Activated T-helper 1 cell treated with anti-CD3 and anti-CD28 coated beads, Interleukin-2, amount 50 U/mL, for 16 hours (primary cell): ENCODE data around the gene CD3G.

Experiments
- DNase-seq, 2 donors: peaks; one replicate each; pipeline ENCODE4 v3.0.0-alpha.2; 2020; ENCODE audit warnings: low read depth in 1 of 2, low spot score in 1 of 2

CD3G gene

GRCh38 chr11:118322721-118323120 is 21.4 kb upstream of the CD3G start:
- DNase-seq, result no peak

GRCh38 chr11:118325283-118325682 is 18.9 kb upstream of the CD3G start:
- DNase-seq, result no peak

- DNase-seq, result no peak
Observed at GRCh38 chr11:118328745-118329144, 15.4 kb upstream of the CD3G start.

- no peak for DNase-seq
Observed at GRCh38 chr11:118334745-118335144, 9.4 kb upstream of the CD3G start.

- DNase-seq, result peak; percentile 68 to 75
Observed at GRCh38 chr11:118338637-118339061, 5.5 kb upstream of the CD3G start.

GRCh38 chr11:118339281-118339961 is 4.7 kb upstream of the CD3G start:
- no peak for DNase-seq

- no peak for DNase-seq
Observed at GRCh38 chr11:118340449-118340848, 3.7 kb upstream of the CD3G start.

GRCh38 chr11:118341261-118341660 is 2.9 kb upstream of the CD3G start:
- DNase-seq, result no peak

- no peak for DNase-seq
Observed at GRCh38 chr11:118341815-118342489, 2.2 kb upstream of the CD3G start.

GRCh38 chr11:118342503-118343161 is 1.5 kb upstream of the CD3G start, which contains the start of gene CD3D:
TSS of gene CD3D (minus strand) at chr11:118342705. CDS start at chr11:118342607, 98 bp downstream.
- DNase-seq, result peak; percentile 39 to 54

- DNase-seq, result no peak
Observed at GRCh38 chr11:118343248-118343647, 896 bp upstream of the CD3G start.

GRCh38 chr11:118349475-118349874 is 5.3 kb downstream of the CD3G start:
- no peak for DNase-seq

- DNase-seq, result no peak
Observed at GRCh38 chr11:118353084-118353710, 9.1 kb downstream of the CD3G start.

GRCh38 chr11:118358071-118358470 is 13.9 kb downstream of the CD3G start:
- DNase-seq, result no peak

- peak; percentile 94 to 98 for DNase-seq
Observed at GRCh38 chr11:118359295-118359958, 15.3 kb downstream of the CD3G start, which contains the start of gene UBE4A. TSS of gene UBE4A (plus strand) at chr11:118359600. CDS start at chr11:118365081, 5,481 bp downstream.

GRCh38 chr11:118364956-118365615 is 20.9 kb downstream of the CD3G start:
- DNase-seq, result no peak

- DNase-seq, result no peak
Observed at GRCh38 chr11:118366287-118366686, 22.1 kb downstream of the CD3G start.

GRCh38 chr11:118370774-118371173 is 26.6 kb downstream of the CD3G start:
- DNase-seq, result no peak

- no peak for DNase-seq
Observed at GRCh38 chr11:118373263-118373662, 29.1 kb downstream of the CD3G start.

- no peak for DNase-seq
Observed at GRCh38 chr11:118373871-118374270, 29.7 kb downstream of the CD3G start.
